BLaER1 treated with 17β-estradiol and CSF1 and Interleukin-3, amounts not matched to agents 10 nM and 100 nM (cell line): ENCODE results near the gene USH2A.

Experiments
- H3K27ac ChIP-seq, 11 experiments: shearing (Covaris generic); formaldehyde crosslinking; 2 replicates each; pipeline ENCODE4 v1.8.1; 2022
- H3K27me3 ChIP-seq, 11 experiments: shearing (Covaris generic); formaldehyde crosslinking; 2 replicates each; pipeline ENCODE4 v1.8.1; 2022
- H3K36me3 ChIP-seq, 11 experiments: shearing (Covaris generic); formaldehyde crosslinking; 2 replicates each; pipeline ENCODE4 v1.8.1; 2022
- H3K4me1 ChIP-seq, 10 experiments: shearing (Covaris generic); formaldehyde crosslinking; 2 replicates each; pipeline ENCODE4 v1.8.1; 2022
- H3K4me2 ChIP-seq, 11 experiments: shearing (Covaris generic); formaldehyde crosslinking; 2 replicates each; pipeline ENCODE4 v1.8.1; 2022
- H3K4me3 ChIP-seq, 10 experiments: shearing (Covaris generic); formaldehyde crosslinking; 2 replicates each; pipeline ENCODE4 v1.8.1; 2022
- H3K9ac ChIP-seq, 11 experiments: shearing (Covaris generic); formaldehyde crosslinking; 2 replicates each; pipeline ENCODE4 v1.8.1; 2022
- H3K9me3 ChIP-seq, 11 experiments: shearing (Covaris generic); formaldehyde crosslinking; replicated peaks in 1 of 11; 2 replicates each; pipeline ENCODE4 v1.8.1; 2022
- H4K20me1 ChIP-seq, 11 experiments: shearing (Covaris generic); formaldehyde crosslinking; 2 replicates each; pipeline ENCODE4 v1.8.1; 2022
- Cebpa-rat ChIP-seq, 11 experiments: shearing (Covaris generic); IDR thresholded peaks; 2 replicates each; pipeline ENCODE4 v1.8.1; 2022

The USH2A gene

GRCh38 chr1:215710036-215710898 is 713.0 kb downstream of the USH2A start:
- Histone ChIP-seq H3K36me3 (no peaks in the 10 kb centered on the region), H3K4me1 (peaks cover 0 to 11% (median 2%) of the 10 kb centered on the region in 10 experiments; a peak in 9 of 20 replicates), H3K4me3 (no peak overlapping the region), H3K4me2 (no peak overlapping the region), H3K9ac (no peak overlapping the region), H4K20me1 (no peaks in the 10 kb centered on the region), H3K27me3 (no peaks in the 10 kb centered on the region), H3K27ac (no peak overlapping the region), H3K9me3 (no peaks in the 10 kb centered on the region)
- TF ChIP-seq Cebpa-rat (IDR thresholded peaks at IDR 0.05), result no peak

GRCh38 chr1:215704089-215704860 is 719.0 kb downstream of the USH2A start:
- no peaks in the 10 kb centered on the region for H3K36me3 ChIP-seq
- peak in 3 of 11 experiments; percentile 11 to 69 (median 53); a peak in 5 of 22 replicates for TF ChIP-seq Cebpa-rat (IDR thresholded peaks at IDR 0.05)
- H3K9me3 ChIP-seq, result peaks cover 0 to 11% (median 0%) of the 10 kb centered on the region in 11 experiments; a peak in 2 of 22 replicates
- H3K4me1 ChIP-seq, result peaks cover 0 to 33% (median 14%) of the 10 kb centered on the region in 10 experiments; a peak in 12 of 20 replicates
- H3K4me3 ChIP-seq, result no peak overlapping the region
- H4K20me1 ChIP-seq, result no peaks in the 10 kb centered on the region
- H3K27me3 ChIP-seq, result no peaks in the 10 kb centered on the region
- peak overlapping the region in 7 of 11 experiments; percentile 11 to 90 (median 66); a peak in 13 of 22 replicates for H3K4me2 ChIP-seq
- H3K27ac ChIP-seq, result peak overlapping the region in 7 of 11 experiments; percentile 32 to 89 (median 75); a peak in 16 of 22 replicates
- H3K9ac ChIP-seq, result peak overlapping the region in 4 of 11 experiments; percentile 35 to 65 (median 52); a peak in 7 of 22 replicates

GRCh38 chr1:215682232-215682631 is 741.0 kb downstream of the USH2A start:
- Histone ChIP-seq H3K36me3 (no peaks in the 10 kb centered on the region), H3K4me1 (no peaks in the 10 kb centered on the region), H4K20me1 (no peaks in the 10 kb centered on the region), H3K27ac (no peak overlapping the region), H3K4me2 (no peak overlapping the region), H3K4me3 (no peak overlapping the region), H3K9ac (no peak overlapping the region), H3K9me3 (no peaks in the 10 kb centered on the region), H3K27me3 (no peaks in the 10 kb centered on the region)
- TF ChIP-seq Cebpa-rat (IDR thresholded peaks at IDR 0.05), result no peak

- Histone ChIP-seq H3K9me3 (no peaks in the 10 kb centered on the region), H3K4me2 (no peak overlapping the region), H4K20me1 (no peaks in the 10 kb centered on the region), H3K36me3 (no peaks in the 10 kb centered on the region), H3K9ac (no peak overlapping the region), H3K4me1 (no peaks in the 10 kb centered on the region), H3K4me3 (no peak overlapping the region), H3K27ac (no peak overlapping the region), H3K27me3 (no peaks in the 10 kb centered on the region)
- TF ChIP-seq Cebpa-rat (IDR thresholded peaks at IDR 0.05), result no peak
Measured at GRCh38 chr1:215681041-215681440, 742.2 kb downstream of the USH2A start.

- Histone ChIP-seq H3K9me3 (no peaks in the 10 kb centered on the region), H3K27ac (no peak overlapping the region), H3K9ac (no peak overlapping the region), H3K4me3 (no peak overlapping the region), H3K4me2 (no peak overlapping the region), H3K27me3 (no peaks in the 10 kb centered on the region), H3K4me1 (no peaks in the 10 kb centered on the region), H3K36me3 (no peaks in the 10 kb centered on the region), H4K20me1 (no peaks in the 10 kb centered on the region)
- no peak for TF ChIP-seq Cebpa-rat (IDR thresholded peaks at IDR 0.05)
Measured at GRCh38 chr1:215679231-215679630, 744.0 kb downstream of the USH2A start.

GRCh38 chr1:215677112-215677511 is 746.1 kb downstream of the USH2A start:
- no peak overlapping the region for H3K9ac ChIP-seq
- H3K36me3 ChIP-seq, result no peaks in the 10 kb centered on the region

GRCh38 chr1:215673943-215674342 is 749.3 kb downstream of the USH2A start:
- Histone ChIP-seq H3K4me1 (peaks cover 0 to 6% (median 2%) of the 10 kb centered on the region in 10 experiments; a peak in 4 of 20 replicates), H3K4me2 (no peak overlapping the region), H3K9me3 (no peaks in the 10 kb centered on the region), H3K36me3 (no peaks in the 10 kb centered on the region), H3K27me3 (no peaks in the 10 kb centered on the region), H3K9ac (no peak overlapping the region), H3K27ac (no peak overlapping the region), H4K20me1 (no peaks in the 10 kb centered on the region), H3K4me3 (no peak overlapping the region)
- TF ChIP-seq Cebpa-rat (IDR thresholded peaks at IDR 0.05), result no peak

More at GRCh38 chr1:215677112-215677511, 746.1 kb downstream of the USH2A start:
- no peak overlapping the region for H3K4me3 ChIP-seq
- no peaks in the 10 kb centered on the region for H3K4me1 ChIP-seq
- no peak overlapping the region for H3K27ac ChIP-seq
- no peaks in the 10 kb centered on the region for H4K20me1 ChIP-seq
- no peak for TF ChIP-seq Cebpa-rat (IDR thresholded peaks at IDR 0.05)
- no peak overlapping the region for H3K4me2 ChIP-seq
- H3K9me3 ChIP-seq, result no peaks in the 10 kb centered on the region
- no peaks in the 10 kb centered on the region for H3K27me3 ChIP-seq

GRCh38 chr1:215672482-215672881 is 750.8 kb downstream of the USH2A start:
- Histone ChIP-seq H3K27me3 (no peaks in the 10 kb centered on the region), H3K4me2 (no peak overlapping the region), H3K36me3 (no peaks in the 10 kb centered on the region), H4K20me1 (no peaks in the 10 kb centered on the region), H3K4me3 (no peak overlapping the region), H3K9ac (no peak overlapping the region), H3K27ac (no peak overlapping the region), H3K9me3 (no peaks in the 10 kb centered on the region), H3K4me1 (peaks cover 0 to 6% (median 2%) of the 10 kb centered on the region in 10 experiments; a peak in 4 of 20 replicates)
- TF ChIP-seq Cebpa-rat (IDR thresholded peaks at IDR 0.05), result no peak

GRCh38 chr1:215669806-215670491 is 753.3 kb downstream of the USH2A start:
- H4K20me1 ChIP-seq, result no peaks in the 10 kb centered on the region
- no peaks in the 10 kb centered on the region for H3K9me3 ChIP-seq
- no peaks in the 10 kb centered on the region for H3K27me3 ChIP-seq
- H3K4me2 ChIP-seq, result 0 out of 22 replicates have a peak overlapping the region, but pooled peaks of 1 of the 11 experiments have one; percentile 8
- no peaks in the 10 kb centered on the region for H3K36me3 ChIP-seq
- H3K27ac ChIP-seq, result no peak overlapping the region
- no peak overlapping the region for H3K9ac ChIP-seq
- H3K4me1 ChIP-seq, result peaks cover 0 to 6% (median 2%) of the 10 kb centered on the region in 10 experiments; a peak in 4 of 20 replicates
- H3K4me3 ChIP-seq, result no peak overlapping the region
- no peak for TF ChIP-seq Cebpa-rat (IDR thresholded peaks at IDR 0.05)
